ENCODE data around the gene GALNT2. TPM values are rescaled to one million over a fixed set of nuclear protein-coding genes. Genes with fewer than 3 reads are reported as not detected.

Gene GALNT2
- total and polyA plus RNA-seq, 9 of the 15 experiments (the other 6 are each of a cell fraction or from before 2014, with no cell fraction given): 1.6 to 106 (median 51.9) TPM

DNA sequence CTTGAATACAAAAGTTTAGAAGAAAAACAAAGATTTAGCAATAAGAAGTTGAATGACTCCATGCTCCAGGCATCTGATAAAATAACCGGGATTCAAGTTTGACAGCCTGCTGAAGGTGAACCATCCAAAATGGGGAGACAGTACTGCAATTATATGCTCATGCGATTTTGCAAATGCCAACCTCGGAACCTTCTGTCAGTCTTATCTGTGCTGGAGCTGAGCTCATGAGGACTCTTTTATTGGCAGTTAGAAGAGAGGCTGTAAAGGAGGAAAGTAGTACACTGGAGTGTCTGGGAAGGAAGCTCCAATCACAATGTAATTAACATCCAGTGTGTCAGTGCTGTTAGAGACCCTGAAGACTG lies 170.0 kb downstream of the GALNT2 start (continued):
- no peak for TF ChIP-seq CBX8 (IDR thresholded peaks at IDR 0.05; ENCODE audit: borderline replicate concordance, extremely low read depth, low read depth, low read length, poor library complexity, severe bottlenecking)
- TF ChIP-seq MCM3 (IDR thresholded peaks at IDR 0.05): no peak

- Histone ChIP-seq H3K9ac (ENCODE audit: insufficient read depth in 1 of 2, low read depth in 2 of 2, low read length in 2 of 2) (no peak overlapping the region), H3K27me3 (ENCODE audit: control insufficient read depth in 2 of 2, insufficient read depth in 2 of 2, low read length in 2 of 2) (no peaks in the 10 kb centered on the region), H3K4me3 (no peak overlapping the region), H3K79me2 (ENCODE audit: control insufficient read depth, insufficient read depth, low read length) (0 out of 3 replicates have a peak, but pooled peaks cover 3% of the 10 kb centered on the region), H3K36me3 (ENCODE audit: control insufficient read depth, insufficient read depth, low read length) (peaks cover 59% of the 10 kb centered on the region), H3K4me2 (ENCODE audit: insufficient read depth, low read length) (no peak overlapping the region), H4K20me1 (replicated peaks; ENCODE audit: control insufficient read depth, insufficient read depth, low read length) (no peaks in the 10 kb centered on the region), H3K9me3 (replicated peaks; ENCODE audit: control insufficient read depth, insufficient read depth, low read depth, low read length) (no peaks in the 10 kb centered on the region), H2AFZ (ENCODE audit: low read depth, low read length) (no peak overlapping the region), H3K9me1 (ENCODE audit: control insufficient read depth, insufficient read depth, low read length) (no peaks in the 10 kb centered on the region), H3K27ac (ENCODE audit: extremely low read depth, low read depth, low read length) (no peak overlapping the region), H3K4me1 (replicated peaks in 1 of 2; ENCODE audit: control insufficient read depth in 2 of 2, insufficient read depth in 2 of 2, low read length in 2 of 2) (no peaks in the 10 kb centered on the region; a peak in 1 of 5 replicates)
- in situ Hi-C loops (cut with MboI) (no loop called here), intact Hi-C loops (cut with micrococcal nuclease) (no loop called here)
- no peak for ATAC-seq
- 93% methylated on average over 5 of the region's 5 CpGs for WGBS (ENCODE audit: insufficient coverage, low coverage, missing lambda C conversion rate)
- ChIA-PET CTCF (ENCODE audit: low intra/inter-chr PET ratio) (no interaction called here), POLR2A (interaction anchor here (1.2 to 1.4 kb wide), 2 partner anchors 12 to 16 kb away, joined by 3 read pairs; no protein-coding TSS in a partner anchor)
- no TSS peak for BruUV-seq (replicated peaks)
- no peak for FAIRE-seq
- TF ChIP-seq BCOR (IDR thresholded peaks at IDR 0.05): no peak
- no peak for DNase-seq (ENCODE audit: extremely low read depth in 1 of 4, low spot score in 3 of 4)
Measured at GRCh38 chr1:230237805-230238204, 170.8 kb downstream of the GALNT2 start.

- Histone ChIP-seq H3K9ac (ENCODE audit: insufficient read depth in 1 of 2, low read depth in 2 of 2, low read length in 2 of 2) (no peak overlapping the region), H3K9me1 (ENCODE audit: control insufficient read depth, insufficient read depth, low read length) (no peaks in the 10 kb centered on the region), H3K4me3 (no peak overlapping the region), H3K36me3 (ENCODE audit: control insufficient read depth, insufficient read depth, low read length) (peaks cover 77% of the 10 kb centered on the region), H3K27me3 (ENCODE audit: control insufficient read depth in 2 of 2, insufficient read depth in 2 of 2, low read length in 2 of 2) (no peaks in the 10 kb centered on the region), H4K20me1 (replicated peaks; ENCODE audit: control insufficient read depth, insufficient read depth, low read length) (no peaks in the 10 kb centered on the region), H2AFZ (ENCODE audit: low read depth, low read length) (no peak overlapping the region), H3K79me2 (ENCODE audit: control insufficient read depth, insufficient read depth, low read length) (no peaks in the 10 kb centered on the region), H3K4me1 (replicated peaks in 1 of 2; ENCODE audit: control insufficient read depth in 2 of 2, insufficient read depth in 2 of 2, low read length in 2 of 2) (peaks cover 0 to 5% of the 10 kb centered on the region in 2 experiments; a peak in 2 of 5 replicates), H3K4me2 (ENCODE audit: insufficient read depth, low read length) (no peak overlapping the region), H3K9me3 (replicated peaks; ENCODE audit: control insufficient read depth, insufficient read depth, low read depth, low read length) (no peaks in the 10 kb centered on the region), H3K27ac (ENCODE audit: extremely low read depth, low read depth, low read length) (no peak overlapping the region)
- intact Hi-C loops (cut with micrococcal nuclease): no loop called here
- FAIRE-seq: no peak
- BruUV-seq (replicated peaks): no TSS peak
- ChIA-PET CTCF (ENCODE audit: low intra/inter-chr PET ratio) (no interaction called here), POLR2A (interaction anchor here (1.3 kb wide), 1 partner anchor 11 kb away, joined by 4 read pairs; no protein-coding TSS in a partner anchor)
- no peak for ATAC-seq
- no peak for DNase-seq (ENCODE audit: extremely low read depth in 1 of 4, low spot score in 3 of 4)
- in situ Hi-C loops (cut with MboI): no loop called here
- 92% methylated on average over 5 of the region's 5 CpGs for WGBS (ENCODE audit: insufficient coverage, low coverage, missing lambda C conversion rate)
- peak; percentile 33; the same call in 1 of the 2 replicates for TF ChIP-seq PKNOX1 (IDR thresholded peaks at IDR 0.05)
- no peak for TF ChIP-seq DDX20 (tag; IDR thresholded peaks at IDR 0.05; ENCODE audit: low read depth)
Measured at GRCh38 chr1:230240446-230241086, 173.5 kb downstream of the GALNT2 start.

Data from K562 (cell line).